NCI-H345 (cell line): ENCODE measurements around the gene TEAD1.

ENCODE experiments used
- DNase-seq: peaks from one replicate; lab custom pipeline; 2025; lab: John Stamatoyannopoulos, UW

Gene TEAD1

DNA sequence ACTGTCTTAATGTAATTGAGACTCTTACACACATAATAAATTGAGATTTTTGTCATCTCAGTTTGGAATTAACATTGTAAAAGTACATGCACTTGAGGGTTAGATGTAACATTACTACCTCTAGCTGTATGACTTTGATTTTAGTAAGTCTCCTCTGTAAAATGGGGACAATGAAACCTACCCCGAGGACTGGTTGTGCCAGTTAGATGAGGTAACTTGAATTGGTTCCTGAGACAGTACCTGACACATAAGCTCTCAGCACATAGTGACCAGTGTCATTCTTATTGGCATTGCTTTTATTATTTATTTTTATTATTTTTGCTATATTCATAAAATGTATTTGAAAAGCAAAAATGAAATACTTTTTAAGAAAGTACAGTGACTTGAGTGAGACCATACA, 114.8 kb downstream of the TEAD1 start:
- DNase-seq = no peak

DNA sequence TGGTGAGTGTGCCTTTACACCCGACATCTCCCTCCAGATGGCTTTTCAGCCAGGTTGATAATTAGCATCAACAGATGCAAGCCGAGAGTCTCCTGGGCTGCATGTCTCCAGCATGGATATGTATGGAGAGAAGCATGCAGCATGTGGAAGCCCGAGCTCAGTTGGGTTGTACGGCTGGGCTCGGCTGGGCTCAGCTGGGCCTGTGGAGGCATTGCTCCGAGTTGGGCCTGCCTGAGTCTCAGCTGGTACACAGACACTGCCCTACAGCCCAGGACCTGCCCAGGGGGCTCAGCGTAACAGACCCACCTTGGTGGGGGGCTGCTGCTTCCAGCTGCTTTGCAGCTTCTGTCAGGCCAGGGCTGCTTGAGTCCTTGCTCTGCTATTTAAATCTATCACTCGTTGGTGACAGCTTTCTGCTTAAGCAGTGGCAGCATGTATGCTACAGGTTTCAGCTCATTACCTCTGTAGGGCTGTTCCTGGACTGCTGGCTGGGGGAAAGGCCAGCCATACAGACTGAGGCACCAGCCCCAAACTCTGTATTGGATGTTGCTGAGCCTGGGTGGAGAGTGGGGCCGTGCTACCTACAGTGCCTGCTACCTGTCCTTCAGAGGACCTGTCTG, 115.5 kb downstream of the TEAD1 start:
- no peak for DNase-seq

DNA sequence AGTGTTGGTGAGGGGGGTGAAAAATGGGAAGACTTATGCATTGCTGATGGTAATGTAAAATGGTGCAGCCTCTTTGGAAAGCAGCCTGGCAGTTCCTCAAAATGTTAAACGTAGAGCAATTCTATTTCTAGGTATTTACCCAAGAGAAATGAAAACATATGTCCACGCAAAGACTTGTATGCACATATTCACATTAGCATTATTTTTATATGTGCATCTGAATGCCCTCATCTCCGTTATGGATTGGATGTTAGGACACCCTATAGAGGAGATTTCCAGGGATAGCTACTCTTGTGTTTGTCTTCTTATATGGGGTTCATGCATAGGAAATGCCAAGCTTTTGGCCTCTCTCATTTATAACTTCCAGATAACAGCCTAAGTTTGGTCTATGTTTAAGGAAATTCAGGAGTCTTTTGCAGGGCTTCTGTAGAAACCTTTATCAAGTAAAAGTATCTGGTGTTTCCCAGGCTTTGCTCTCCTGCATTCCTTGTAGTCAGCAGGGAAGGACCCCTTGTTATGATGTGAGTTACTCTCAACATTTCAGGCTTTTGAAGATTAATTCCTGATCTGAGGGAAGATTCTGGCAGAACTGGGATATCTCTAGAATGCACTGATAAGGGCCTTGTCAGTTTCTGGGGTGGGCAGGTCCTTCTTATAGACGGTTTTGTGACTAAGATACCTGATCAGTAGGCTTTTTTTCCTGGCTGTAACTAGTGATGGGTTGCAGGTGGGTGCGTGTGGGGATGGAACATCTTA, 116.8 kb downstream of the TEAD1 start:
- DNase-seq = no peak

DNA sequence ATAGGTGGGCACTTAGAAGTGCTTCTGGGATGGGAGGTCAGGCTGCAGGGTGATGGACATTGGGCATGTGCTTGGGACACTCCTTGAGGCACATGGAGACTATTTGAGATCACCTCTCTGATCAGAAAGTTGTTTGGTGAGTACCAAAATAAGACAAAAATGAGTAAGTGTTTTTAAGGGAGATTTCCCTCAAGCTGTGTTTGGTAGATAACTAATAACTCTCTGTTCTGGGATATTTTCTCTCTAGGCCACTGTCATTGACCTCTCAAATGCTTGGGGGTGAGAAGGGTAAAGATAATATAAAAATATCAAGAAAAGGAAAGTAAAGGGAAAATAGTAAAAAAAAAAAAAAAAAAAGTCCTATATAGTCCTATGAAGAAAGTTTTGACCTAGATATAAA, 117.8 kb downstream of the TEAD1 start:
- DNase-seq = no peak

DNA sequence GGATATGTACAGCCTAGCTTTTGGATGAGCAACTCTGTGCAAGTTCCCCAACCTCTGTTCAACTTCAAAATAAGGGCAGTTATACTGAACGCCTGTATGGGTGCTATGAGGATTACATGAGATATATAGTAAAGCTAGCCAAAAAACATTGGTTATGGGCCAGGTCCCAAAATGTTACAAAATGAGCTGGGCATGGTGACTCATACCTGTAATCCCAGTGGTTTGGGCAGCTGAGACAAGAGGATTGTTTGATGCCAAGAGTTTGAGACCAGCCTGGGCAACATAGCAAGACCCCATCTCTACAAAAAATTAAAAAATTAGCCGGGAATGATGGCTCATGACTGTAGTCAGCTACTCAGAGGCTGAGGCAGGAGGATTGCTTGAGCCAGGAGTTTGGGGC, 118.4 kb downstream of the TEAD1 start:
- DNase-seq = no peak

DNA sequence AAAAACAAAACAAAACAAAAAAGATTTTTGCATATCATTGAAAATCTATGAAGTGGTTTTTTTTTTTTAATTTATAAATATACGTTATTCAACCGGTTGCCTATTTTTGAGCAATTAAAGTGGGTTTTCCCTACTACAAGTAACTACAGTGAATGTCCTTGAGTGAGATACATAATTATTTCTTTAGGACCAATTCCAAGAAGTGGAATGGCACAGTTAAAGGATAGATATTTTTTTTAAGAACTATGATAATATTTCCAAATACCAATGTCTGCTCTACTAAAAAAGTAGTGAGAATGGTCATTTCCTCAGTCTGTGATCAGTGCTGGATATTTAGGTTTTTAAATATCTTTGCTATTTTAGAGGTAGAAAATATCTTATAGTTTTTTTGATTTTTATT, 118.8 kb downstream of the TEAD1 start:
- no peak for DNase-seq

DNA sequence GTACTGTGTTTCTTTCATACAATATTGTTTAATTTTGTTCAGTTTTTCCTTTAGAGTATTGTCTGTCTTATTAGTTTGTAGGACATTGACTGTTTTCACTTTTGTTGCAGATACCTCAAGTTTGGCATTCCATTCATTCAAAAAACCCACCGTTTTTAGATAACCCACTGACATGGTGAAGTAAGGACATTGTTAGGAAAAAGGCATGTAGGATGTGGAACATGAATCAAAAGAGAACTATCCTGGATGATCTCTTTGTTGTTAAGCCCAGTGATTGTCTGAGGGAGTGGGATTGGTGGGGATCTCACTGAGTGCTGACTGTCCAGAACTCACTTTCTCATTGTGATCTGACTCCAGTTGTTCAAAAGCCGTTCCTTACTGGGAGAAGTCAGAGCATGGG, 119.3 kb downstream of the TEAD1 start:
- DNase-seq = no peak

DNA sequence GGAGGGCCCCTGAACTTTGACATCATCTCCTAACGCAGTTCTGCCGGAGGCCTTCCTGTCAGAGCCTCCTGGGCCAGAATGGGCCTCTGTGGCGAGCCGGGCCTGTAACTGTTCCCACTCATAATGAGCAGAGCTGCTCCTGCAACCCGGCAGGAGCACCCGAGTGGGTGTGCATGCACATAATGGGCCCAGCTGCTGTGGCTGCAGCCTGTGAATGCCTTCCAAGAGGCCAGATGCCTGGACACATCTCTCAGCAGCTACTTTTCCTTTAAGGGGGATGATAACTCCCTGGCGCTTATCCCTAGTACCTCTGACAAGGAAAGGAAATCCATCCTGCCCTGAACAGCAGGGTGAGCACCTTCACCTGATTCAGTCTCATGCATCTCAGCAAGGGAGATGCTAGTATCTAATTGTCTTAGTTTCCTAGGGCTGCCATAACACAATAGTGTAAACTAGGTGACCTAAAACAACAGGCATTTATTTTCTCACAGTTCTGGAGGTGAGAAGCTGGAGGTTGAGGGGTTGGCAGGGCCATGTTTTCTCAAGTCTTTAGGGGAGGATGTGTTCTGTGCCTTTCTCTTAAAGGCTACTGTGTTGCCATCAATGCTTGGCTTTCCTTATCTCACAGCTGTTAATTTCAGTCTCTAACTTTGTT, 120.5 kb downstream of the TEAD1 start:
- DNase-seq = no peak

DNA sequence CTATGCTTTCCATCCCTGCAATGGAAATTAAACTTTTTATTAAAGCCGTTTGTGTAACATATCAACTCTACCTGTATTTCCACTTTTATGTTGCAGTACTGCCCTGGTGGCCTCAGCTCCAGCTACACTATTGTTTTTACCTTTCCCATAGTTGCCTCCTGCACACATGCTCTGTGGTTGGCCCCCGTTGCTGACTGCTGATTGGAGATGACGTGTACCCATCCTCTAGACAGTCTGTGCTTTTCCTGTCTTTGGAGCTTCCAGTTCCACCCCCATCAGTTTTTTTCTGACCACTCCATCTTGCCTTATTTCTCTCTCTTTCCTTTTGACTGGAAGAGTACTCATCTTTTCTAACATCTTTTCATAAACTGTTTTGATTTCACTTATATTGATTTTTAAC, 123.8 kb downstream of the TEAD1 start:
- DNase-seq = no peak

DNA sequence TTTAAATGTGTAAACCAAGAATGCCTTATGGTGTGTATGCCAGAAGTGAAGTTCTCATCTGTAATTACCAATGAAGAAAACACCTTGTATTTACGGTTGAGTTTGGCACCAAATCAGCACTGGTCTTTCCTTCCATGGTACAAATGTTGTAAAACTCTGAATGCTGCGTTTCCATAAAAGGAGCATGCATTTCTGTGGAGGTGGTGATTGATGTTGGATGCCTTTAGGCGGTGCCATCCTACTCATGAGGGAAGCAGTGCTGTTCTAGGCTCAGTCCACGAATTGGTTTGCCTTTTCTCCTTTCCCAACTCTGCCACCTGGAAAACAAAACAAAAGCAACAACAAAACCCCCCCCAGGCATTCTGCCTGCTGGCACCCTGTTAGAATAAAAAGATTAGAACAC, 124.4 kb downstream of the TEAD1 start:
- DNase-seq = no peak

DNA sequence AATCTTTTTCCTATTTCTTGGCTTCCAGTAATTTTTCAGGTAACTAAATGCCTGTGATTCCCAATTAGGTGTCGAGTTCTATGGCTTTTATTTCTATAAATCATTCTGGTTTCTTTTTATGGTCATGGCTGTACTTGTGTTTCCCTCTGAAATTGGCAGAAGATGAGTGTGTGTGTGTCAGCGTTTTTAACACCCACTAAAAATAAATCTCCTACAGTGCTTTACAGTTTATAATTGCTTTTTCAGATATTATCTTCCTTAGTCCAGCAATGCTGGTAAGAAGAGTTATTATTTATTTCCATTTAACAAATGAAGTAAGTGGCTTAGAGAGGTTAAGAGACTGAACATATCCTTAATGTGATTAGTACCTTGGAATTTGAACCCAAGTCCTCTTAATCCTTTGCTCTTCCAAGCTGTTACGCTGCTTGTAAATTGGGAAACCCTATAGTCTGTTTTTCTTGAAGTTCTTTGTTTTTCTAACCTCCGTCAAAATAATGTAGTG, 125.2 kb downstream of the TEAD1 start:
- DNase-seq = no peak

DNA sequence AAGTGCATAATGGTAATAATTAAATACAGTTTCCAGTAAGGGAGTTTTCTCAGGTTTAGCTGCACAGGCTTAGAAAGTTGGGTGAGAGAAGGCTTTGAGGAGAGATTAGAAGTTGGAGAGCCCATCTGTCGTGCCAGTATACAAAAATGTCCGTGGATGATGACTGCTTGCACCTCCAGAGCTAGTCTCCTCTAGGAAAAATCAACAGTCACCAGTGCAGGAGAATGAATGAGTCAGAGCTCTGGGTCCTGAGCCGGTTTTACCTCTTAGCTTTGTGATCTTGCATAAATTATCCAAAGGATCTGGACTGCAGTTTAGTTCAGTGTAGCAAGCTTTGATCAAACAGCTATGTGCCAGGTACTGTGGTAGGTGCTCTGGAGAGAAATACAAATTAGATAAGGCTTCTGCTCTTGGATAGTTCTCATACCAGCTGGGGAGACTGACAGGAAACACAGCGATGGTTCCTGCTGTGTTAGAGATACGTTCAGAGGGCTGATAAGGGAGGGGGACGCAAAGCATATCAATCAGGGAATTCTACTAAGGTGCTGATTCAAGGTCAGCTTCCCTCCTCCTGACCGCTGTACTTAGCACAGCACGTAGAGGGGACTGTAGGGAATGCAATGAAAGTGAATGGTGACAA, 125.9 kb downstream of the TEAD1 start:
- peak; percentile 84 for DNase-seq

DNA sequence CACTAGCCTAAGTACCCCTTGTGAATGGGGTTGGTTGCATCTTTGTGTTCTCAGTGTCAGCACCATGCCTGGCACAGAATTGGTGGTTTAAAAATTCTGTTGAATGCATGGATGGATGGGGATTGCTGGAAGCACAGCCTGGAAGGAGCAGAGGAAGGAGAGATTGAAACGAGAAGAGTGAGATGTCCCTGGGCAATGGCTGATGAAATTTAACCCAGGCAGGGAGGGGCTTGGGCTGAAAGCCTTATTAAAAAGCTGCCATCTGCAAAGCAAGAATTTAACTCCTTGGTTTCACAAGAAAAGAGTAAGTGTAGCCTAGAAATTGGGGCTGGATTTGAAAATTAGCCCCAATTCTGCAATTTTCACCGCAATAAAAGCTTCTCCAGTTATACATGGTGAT, 126.7 kb downstream of the TEAD1 start:
- peak; percentile 17 for DNase-seq

DNA sequence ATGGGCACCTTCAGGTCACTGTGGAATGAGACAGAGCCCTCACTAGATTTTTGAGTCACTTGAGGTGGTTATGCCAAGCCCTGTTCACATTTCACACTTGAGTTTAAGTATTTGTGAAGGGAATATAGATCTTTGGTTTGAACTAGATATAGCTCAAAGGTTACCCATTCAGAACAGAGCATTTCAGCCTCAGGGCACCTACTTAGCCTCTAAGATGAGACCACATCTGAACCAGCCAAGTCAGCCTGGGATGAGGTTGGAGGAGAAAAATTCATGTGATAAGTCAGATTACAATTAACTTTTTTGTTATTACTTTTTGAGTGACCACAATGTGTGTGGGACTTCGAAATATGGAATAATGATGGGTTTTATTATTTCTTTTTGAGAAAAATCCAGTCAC, 127.8 kb downstream of the TEAD1 start:
- DNase-seq = peak; percentile 19

DNA sequence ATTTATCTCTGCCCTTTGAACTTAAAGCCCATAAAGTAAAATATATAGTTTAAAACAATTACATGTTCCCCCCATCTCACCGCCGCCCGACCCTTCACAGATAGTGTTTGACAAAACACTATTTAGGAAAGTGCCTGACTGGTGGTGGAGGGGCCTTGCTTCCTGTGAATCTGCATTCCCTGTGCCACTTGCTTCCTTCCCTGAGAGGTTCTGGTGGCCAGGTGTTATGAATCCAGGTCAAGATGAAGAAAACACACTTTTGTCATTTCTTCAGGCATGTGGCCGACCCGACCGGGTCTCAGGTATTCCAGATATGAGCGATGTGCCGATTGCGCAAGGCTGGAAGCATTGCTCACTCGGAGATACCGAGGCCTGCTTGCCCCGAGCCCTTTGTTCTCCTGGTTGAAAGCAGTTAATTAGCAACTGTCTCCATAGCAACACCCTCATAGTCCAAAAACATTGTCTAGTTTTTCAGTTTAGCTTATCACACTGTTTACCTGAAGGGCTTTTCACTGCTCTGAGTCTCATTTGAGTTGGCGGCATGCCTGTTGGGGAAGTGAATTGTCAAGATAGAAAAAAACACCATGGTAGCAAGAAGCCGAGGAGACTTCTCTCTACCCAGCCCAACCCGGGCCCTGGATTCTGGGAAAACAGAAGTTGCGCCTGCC, 128.3 kb downstream of the TEAD1 start:
- peak; percentile 99 for DNase-seq

DNA sequence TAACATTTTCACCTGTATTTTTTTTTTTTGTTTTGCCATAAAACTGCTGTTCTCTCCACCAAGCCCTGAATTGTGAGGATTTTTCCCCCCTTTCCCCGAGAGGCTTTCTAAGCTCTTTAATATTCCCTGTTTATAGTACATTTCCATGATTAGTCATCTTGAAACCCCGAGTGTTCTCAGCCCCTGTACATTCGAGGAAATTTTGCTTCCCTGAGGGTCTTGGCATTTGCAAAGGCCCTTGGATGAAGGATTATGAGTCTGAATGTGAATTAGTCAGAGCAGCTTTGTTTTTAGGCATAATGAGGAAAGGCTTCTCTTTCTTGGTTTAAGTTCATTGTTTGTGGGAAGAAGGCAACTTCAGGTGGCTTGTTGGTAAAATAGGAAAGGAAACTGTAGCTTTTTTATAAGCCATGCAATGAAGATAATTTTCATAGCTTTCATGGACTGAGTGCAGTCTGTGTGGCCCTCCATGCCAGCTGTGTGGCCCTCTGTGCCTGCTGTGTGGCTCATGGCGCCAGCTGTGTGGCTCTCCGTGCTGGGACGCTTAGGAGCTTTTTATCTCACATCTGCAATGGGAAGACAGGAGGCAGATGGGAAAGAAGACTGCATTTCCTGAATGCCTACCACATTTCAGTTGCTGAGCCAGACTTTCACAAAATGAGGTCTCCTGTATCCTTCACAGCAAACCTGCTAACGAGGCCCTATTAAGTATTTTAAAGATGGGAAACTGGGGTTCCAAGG, 129.0 kb downstream of the TEAD1 start:
- no peak for DNase-seq

DNA sequence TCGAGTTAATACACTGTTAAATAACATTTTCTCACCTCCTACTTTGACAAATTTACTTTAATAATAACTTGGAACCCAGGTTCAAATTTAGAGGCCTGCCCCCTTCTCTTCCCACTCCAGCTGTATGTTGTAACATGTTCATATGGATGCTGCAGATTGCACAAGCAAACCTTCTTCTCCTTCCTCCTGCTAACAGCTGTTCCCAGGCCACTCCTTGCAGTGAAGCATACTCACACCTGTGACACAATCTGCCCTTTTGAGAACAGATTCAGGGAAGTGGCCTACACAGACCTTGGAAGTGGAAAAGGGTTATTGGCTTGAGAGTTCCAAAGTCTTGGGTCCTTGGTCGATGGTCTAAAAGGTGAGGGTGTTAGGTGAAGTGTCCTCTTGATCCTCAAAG, 131.9 kb downstream of the TEAD1 start:
- no peak for DNase-seq

DNA sequence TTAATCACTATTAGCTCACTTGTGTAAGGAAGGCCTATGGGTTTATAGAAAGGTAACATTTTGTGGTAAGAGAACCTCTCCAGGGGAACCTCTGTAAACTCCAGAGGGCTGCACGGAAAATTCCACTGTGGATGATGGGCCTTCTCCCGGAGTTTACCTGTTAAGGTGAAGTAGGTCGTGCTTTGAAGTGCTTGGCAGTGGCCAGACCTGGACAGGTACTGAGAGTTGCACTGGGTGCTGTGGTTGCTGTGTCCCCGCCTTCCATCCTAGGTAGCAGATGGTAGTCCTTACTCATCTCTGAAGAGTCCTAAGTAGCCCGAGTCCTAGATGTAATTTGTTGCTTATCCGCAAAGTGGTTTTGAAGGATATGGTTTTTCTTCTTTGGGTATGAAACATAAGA, 133.4 kb downstream of the TEAD1 start:
- no peak for DNase-seq

DNA sequence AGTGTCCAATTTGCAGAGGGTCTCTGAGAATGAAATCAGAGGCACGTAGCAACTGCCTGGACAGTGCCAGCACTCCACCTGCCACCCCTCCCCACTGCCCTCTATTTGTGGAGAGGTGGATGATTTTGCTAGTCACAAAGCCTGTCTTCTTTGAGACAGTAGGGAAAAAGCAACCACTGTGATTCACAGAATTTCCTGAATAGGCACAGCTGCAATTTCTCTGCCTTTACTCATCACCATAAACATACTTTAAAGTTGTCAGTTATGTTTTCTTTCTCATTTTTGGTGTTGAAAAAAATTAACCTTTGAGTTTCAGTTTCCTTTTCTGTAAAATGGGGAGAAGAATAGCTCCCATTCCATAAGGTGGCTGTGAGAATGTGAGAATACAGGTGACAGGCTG, 134.3 kb downstream of the TEAD1 start:
- no peak for DNase-seq

DNA sequence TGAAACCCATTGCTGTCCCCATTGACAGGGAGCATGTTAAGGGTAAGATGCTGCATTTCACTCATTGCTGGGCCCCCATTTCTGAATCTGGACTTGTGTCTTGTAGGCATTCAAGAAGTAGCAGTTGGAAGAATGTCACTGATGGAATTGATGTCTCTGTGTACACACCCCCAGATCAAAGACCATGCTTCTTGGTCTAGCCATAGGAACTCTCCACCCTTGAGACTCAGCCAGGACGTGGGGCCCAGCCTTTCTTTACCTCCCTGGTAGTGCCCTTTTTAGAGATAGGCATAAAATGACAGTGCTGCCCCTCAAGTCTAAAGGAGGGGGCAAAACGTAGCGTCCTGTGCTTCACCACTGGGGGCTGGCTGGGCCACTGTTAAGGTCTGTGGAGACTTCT, 135.1 kb downstream of the TEAD1 start:
- no peak for DNase-seq

DNA sequence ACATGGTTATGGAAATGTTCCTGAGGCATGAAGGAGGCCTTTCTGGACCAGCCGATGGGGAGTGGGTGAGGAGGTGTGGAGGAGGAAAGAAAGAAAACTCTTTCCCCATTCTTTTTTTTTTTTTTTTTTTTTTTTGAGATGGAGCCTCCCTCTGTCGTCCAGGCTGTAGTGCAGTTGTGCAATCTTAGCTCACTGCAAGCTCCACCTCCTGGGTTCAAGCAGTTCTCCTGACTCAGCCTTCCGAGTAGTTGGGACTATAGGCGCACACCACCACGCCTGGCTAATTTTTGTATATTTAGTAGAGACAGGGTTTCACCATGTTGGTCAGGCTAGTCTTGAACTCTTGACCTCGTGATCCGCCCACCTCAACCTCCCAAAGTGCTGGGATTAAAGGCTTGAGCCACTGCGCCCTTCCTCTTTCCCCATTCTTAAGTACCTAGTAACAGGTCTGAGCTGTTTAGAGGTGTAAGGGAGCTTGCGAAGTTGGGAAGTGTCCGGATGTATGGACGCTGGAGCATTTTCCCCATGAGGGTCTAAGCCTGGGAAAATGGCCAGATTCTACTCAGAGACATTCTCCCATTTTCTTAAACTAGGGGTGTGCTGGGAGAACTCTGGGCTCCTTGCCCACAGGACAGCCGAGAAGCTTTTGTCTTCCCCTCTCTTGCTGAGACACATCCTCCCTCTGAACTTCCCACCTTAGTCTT, 135.8 kb downstream of the TEAD1 start:
- no peak for DNase-seq
